ENCODE data around the gene ACSM6. TPM values are rescaled to one million over a fixed set of nuclear protein-coding genes. Genes with fewer than 3 reads are reported as not detected.

ACSM6 gene
- polyA plus RNA-seq, 1 experiment, result not detected

DNA sequence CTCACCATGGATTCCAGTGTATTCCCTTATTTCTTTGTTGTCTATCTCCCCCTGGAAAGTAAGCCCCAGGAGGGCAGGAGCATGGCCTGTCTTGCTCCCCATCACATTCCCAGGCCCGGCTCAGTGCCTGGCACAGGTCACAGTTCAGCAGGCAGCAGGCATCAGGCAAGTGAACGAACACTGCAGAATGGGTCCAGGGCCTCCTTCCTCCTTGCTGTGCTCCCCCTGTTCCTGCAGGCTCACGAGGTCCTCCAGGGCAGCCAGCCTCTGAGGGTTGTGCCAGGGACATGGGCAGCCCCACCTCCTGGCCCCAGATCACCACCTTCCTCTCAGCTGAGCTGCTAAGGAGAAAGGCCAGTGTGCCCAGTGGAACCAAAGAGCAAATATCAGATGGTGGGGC is 55.0 kb downstream of the ACSM6 start:
- TF ChIP-seq, protein P1, sequence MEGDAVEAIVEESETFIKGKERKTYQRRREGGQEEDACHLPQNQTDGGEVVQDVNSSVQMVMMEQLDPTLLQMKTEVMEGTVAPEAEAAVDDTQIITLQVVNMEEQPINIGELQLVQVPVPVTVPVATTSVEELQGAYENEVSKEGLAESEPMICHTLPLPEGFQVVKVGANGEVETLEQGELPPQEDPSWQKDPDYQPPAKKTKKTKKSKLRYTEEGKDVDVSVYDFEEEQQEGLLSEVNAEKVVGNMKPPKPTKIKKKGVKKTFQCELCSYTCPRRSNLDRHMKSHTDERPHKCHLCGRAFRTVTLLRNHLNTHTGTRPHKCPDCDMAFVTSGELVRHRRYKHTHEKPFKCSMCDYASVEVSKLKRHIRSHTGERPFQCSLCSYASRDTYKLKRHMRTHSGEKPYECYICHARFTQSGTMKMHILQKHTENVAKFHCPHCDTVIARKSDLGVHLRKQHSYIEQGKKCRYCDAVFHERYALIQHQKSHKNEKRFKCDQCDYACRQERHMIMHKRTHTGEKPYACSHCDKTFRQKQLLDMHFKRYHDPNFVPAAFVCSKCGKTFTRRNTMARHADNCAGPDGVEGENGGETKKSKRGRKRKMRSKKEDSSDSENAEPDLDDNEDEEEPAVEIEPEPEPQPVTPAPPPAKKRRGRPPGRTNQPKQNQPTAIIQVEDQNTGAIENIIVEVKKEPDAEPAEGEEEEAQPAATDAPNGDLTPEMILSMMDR (IDR thresholded peaks at IDR 0.05; ENCODE audit: insufficient read depth, low read depth, low read length), result no peak

DNA sequence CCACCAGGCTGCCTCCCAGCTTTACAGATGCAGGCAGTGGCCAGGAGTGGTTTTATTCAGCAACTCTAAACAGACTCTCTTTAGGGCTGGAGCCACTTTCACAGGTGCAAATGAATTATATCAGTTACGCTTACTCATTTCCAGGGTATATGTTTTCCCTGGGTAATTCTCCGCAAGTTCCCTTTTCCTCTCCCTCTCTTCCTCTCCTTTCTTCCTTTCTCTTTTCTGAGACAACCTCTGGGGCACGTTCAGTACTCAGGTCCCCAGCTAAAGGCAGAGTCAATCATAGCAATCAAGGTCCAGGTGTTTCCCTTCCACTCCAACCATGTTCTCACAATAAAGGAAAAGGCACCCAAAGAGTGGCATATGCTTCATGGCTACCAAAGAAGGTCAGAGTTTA is 55.4 kb downstream of the ACSM6 start:
- no peak overlapping the region for H3K4me3 ChIP-seq (ENCODE audit: low read depth, low read length)
- TF ChIP-seq, protein P1 (IDR thresholded peaks at IDR 0.05; ENCODE audit: insufficient read depth, low read depth, low read length), result no peak
- peaks cover 14% of the 10 kb centered on the region for H3K36me3 ChIP-seq (ENCODE audit: control insufficient read depth, insufficient read depth, low read length)
- ChIA-PET POLR2A (no interaction called here), CTCF (interaction anchor here (10.1 kb wide), 1 partner anchor 111 kb away, joined by 322 read pairs; no protein-coding TSS in a partner anchor)
- no peak for DNase-seq (ENCODE audit: low read depth)
- no peaks in the 10 kb centered on the region for H3K27me3 ChIP-seq (ENCODE audit: control insufficient read depth, insufficient read depth, low read length)

More for the DNA sequence above, 55.0 kb downstream of the ACSM6 start:
- POLR2A ChIA-PET, result no interaction called here
- no peak for DNase-seq (ENCODE audit: low read depth)
- Histone ChIP-seq H3K4me3 (ENCODE audit: low read depth, low read length) (no peak overlapping the region), H3K36me3 (ENCODE audit: control insufficient read depth, insufficient read depth, low read length) (peaks cover 14% of the 10 kb centered on the region), H3K27me3 (ENCODE audit: control insufficient read depth, insufficient read depth, low read length) (no peaks in the 10 kb centered on the region)
- CTCF ChIA-PET, result interaction anchor here (10.1 kb wide), 1 partner anchor 111 kb away, joined by 322 read pairs; no protein-coding TSS in a partner anchor

DNA sequence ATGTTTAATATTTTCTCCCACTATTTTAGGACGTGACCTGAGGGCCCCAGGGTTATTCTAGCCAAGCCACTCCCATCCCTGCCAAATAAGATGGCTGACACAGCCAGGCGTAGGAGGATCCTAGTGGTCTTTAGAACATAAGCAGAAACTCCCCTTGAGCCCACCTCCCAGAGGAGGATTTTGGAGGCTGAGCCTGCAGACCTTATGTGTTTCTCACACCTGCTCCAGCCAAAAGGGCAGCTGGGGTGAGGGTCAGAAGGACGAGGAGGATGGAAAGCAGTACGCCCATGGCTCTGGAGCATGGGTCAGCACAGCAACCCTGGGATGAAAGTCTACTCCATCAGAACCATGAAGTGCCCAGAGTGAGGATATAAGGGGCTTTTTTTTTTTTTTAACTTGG is 56.8 kb downstream of the ACSM6 start:
- no peaks in the 10 kb centered on the region for H3K27me3 ChIP-seq (ENCODE audit: control insufficient read depth, insufficient read depth, low read length)
- TF ChIP-seq, protein P1 (IDR thresholded peaks at IDR 0.05; ENCODE audit: insufficient read depth, low read depth, low read length), result no peak
- CTCF ChIA-PET, result interaction anchor here (1.0 kb wide), 1 partner anchor 113 kb away, joined by 3 read pairs; no protein-coding TSS in a partner anchor
- no peak overlapping the region for H3K4me3 ChIP-seq (ENCODE audit: low read depth, low read length)
- no peak for DNase-seq (ENCODE audit: low read depth)
- POLR2A ChIA-PET, result no interaction called here
- peaks cover 6% of the 10 kb centered on the region for H3K36me3 ChIP-seq (ENCODE audit: control insufficient read depth, insufficient read depth, low read length)

DNA sequence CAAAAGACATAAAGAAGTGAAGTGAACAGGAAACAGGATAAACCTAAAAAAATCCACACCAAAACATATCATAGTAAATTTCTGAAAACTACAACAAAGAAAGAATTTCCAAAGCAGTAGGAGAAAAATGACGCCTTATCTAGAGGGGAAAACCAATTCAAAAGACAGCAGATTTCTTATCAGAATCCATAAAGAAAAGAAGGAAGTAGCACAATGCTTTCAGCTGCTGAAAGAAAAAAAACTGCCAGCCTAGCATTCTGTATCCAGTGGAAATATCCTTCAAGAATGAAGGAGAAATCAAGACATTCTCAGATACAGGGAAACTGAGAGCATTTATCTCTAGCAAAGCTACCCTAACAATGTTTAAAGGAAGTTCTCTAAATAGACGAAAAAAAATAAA is 59.0 kb downstream of the ACSM6 start:
- CTCF ChIA-PET, result no interaction called here
- no peak for DNase-seq (ENCODE audit: low read depth)
- no peak overlapping the region for H3K4me3 ChIP-seq (ENCODE audit: low read depth, low read length)
- POLR2A ChIA-PET, result no interaction called here
- no peaks in the 10 kb centered on the region for H3K27me3 ChIP-seq (ENCODE audit: control insufficient read depth, insufficient read depth, low read length)
- TF ChIP-seq, protein P1 (IDR thresholded peaks at IDR 0.05; ENCODE audit: insufficient read depth, low read depth, low read length), result no peak
- peaks cover 2% of the 10 kb centered on the region; the same call in 1 of the 2 replicates for H3K36me3 ChIP-seq (ENCODE audit: control insufficient read depth, insufficient read depth, low read length)

DNA sequence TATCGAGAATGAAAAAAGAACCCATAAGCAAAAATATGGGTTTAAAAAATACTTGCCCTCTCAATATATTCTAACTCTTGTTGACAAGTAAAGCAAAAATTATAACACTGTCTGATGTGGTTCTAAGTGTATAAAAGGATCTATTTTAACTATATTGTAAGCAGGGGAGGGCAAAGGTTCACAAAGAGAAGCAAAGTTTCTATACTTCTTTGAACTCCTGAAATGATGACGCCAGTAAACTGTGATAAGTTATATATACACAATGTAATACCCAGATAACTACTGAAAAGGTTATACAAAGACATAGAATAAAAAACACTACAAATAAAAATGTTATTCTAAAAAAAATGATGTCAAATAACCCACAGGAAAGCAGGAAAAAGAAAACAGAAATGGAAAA is 59.6 kb downstream of the ACSM6 start:
- POLR2A ChIA-PET, result no interaction called here
- no peak for DNase-seq (ENCODE audit: low read depth)
- CTCF ChIA-PET, result no interaction called here
- Histone ChIP-seq H3K4me3 (ENCODE audit: low read depth, low read length) (no peak overlapping the region), H3K36me3 (ENCODE audit: control insufficient read depth, insufficient read depth, low read length) (peaks cover 2% of the 10 kb centered on the region; the same call in 1 of the 2 replicates), H3K27me3 (ENCODE audit: control insufficient read depth, insufficient read depth, low read length) (no peaks in the 10 kb centered on the region)
- TF ChIP-seq, protein P1 (IDR thresholded peaks at IDR 0.05; ENCODE audit: insufficient read depth, low read depth, low read length), result no peak

All from BJ (cell line).